ENCODE measurements around the gene PCDH9.

The PCDH9 gene

DNA sequence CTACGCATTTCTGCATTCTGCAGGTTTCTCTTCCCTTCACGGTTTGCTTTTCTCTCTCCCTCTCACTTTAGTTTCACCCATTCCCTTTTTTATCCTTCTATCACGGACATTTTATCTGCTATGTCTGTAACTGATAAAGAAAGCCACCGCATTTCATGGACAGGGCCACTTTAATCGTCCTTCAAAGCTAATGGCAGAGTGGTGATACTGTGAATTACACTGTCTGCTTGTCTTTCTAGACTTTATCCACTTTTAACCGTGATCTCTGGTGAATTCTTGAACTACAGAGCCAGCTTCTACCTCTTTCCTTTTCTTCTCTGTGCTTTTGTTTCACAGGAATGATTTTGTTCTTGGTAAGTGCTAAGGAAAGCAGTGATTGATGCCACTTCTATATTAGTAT, 760.4 kb downstream of the PCDH9 start:
- no peak overlapping the region for H3K27ac Mint-ChIP-seq

DNA sequence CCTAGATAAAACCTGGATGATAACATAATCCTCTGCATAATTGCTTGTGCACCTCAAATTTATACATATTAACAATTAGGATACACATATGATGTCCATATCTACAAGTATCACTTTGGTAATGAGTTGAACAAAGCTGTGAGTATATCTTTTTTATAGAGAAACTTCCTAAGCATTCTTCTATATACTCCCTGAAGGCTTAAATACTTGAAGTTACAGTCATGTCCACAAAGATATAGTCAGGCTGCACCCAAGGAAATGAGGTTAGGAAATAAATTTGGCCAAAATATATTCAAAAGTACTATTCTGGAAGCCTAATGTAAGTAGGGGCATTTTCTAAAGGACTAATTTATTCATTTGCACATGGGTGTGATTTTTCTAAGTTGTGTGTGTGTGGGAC, 761.5 kb downstream of the PCDH9 start:
- DNase-seq = no peak
- ATAC-seq = no peak
- Mint-ChIP-seq H3K4me3 (no peak overlapping the region), H3K27me3 (no peaks in the 10 kb centered on the region), H3K4me1 (no peaks in the 10 kb centered on the region), H3K27ac (no peak overlapping the region), H3K9me3 (no peaks in the 10 kb centered on the region)

More for the DNA sequence above, 760.4 kb downstream of the PCDH9 start:
- ATAC-seq (no peak), DNase-seq (no peak)
- H3K9me3 Mint-ChIP-seq = no peaks in the 10 kb centered on the region
- H3K27me3 Mint-ChIP-seq = no peaks in the 10 kb centered on the region
- H3K4me3 Mint-ChIP-seq = no peak overlapping the region
- no peaks in the 10 kb centered on the region for H3K4me1 Mint-ChIP-seq

DNA sequence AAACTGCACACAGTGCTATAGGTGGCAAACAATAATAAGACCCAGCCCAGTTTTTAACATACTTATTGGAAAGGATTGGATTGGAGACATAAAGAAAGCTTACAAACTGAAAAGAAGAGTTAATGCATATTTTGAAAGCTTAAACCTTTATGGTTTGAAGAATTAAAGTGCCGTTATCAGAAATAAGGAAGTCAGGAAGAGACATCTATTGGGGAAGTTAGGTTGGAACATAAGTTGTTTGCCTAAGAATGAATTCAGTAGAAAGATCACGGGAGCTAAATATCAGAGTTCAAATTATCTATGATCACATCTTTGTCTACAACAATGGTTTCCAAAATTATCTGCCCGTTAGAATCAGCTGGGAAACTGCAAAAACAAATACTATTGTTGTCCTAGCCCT, 767.9 kb downstream of the PCDH9 start:
- no peak for DNase-seq
- H3K9me3 Mint-ChIP-seq = no peaks in the 10 kb centered on the region
- H3K4me1 Mint-ChIP-seq = no peaks in the 10 kb centered on the region
- no peak overlapping the region for H3K27ac Mint-ChIP-seq
- no peak for ATAC-seq
- H3K27me3 Mint-ChIP-seq = no peaks in the 10 kb centered on the region
- no peak overlapping the region for H3K4me3 Mint-ChIP-seq

DNA sequence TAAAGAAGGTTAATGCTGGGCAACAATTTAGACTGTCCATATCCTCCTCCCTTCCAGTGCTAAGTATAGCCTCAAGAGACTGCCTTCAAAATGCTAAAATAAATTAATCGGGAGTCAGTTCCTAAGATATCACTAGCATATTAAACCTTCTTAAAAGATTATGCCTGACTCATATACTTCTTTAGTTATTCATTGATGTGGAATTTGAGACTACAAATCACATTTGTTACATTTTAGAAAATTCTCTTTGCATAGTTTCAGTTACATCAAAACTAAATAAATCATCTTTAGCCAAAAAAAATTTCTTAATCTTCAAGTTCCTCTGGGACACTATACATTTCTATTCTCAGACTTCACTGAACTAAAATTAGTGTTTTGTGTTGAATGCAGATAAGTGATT, 769.1 kb downstream of the PCDH9 start:
- Mint-ChIP-seq H3K4me1 (no peaks in the 10 kb centered on the region), H3K27ac (no peak overlapping the region), H3K27me3 (no peaks in the 10 kb centered on the region), H3K9me3 (no peaks in the 10 kb centered on the region), H3K4me3 (no peak overlapping the region)
- DNase-seq = no peak
- ATAC-seq = no peak

DNA sequence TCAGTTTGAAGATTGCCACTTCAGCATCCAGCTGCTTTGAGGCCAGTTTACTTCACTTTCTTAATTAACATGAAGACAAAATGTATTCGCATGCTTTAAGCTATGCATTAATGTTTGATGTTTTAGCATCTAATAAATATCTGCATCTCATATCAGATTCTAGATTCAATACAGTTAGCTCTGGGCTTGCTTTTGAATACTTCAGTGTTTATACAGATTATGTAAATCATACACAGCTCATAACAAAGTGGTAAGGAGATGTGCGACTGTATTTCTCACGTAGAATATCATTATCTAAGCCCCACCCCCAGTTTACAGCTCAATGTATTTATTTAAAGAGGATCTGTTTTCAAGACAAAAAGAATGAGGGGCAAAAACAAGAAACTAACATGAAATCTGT, 770.5 kb downstream of the PCDH9 start:
- Mint-ChIP-seq H3K27ac (no peak overlapping the region), H3K27me3 (no peaks in the 10 kb centered on the region), H3K4me1 (no peaks in the 10 kb centered on the region), H3K4me3 (no peak overlapping the region), H3K9me3 (no peaks in the 10 kb centered on the region)
- no peak for DNase-seq
- ATAC-seq = no peak

DNA sequence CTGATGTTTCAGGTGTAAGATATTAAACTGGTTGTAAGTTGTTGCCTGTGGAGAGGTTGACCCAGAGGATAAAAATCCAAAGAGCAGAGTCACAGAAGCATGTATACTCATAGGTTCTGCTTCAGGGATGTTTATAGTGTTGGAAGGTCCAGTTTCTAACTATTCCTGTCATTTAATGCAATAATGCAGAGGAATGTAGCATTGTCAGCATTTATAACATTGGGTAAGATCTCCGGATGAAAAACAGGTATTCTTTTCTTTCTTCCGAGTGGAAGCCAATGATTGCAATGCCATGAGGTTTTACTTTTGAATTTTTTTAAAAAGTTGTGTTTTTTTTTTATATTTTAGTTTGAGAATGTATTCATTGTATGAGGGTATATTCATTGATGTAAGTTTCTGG, 771.0 kb downstream of the PCDH9 start:
- Mint-ChIP-seq H3K4me1 (no peaks in the 10 kb centered on the region), H3K27ac (no peak overlapping the region), H3K27me3 (no peaks in the 10 kb centered on the region), H3K4me3 (no peak overlapping the region), H3K9me3 (no peaks in the 10 kb centered on the region)
- no peak for ATAC-seq
- no peak for DNase-seq

DNA sequence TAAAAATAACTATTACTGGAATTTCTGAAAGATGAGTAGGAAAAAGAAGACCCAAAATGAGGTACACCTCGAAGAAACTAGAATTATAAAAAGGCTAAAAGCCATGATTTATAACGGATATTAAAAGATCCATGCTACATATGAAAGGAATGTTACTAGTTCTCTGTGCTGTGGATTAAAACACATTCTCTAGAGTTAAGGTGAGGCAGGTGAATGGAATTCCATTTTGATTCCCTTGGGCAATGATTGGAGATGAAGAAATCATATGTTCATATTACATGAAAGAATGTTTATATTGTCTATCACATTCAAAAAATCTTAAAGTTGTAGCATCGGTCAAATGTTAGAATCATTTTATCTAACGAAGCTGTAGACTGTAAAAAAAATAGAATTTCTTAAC, 783.7 kb downstream of the PCDH9 start:
- Mint-ChIP-seq H3K27me3 (no peaks in the 10 kb centered on the region), H3K4me3 (no peak overlapping the region), H3K27ac (no peak overlapping the region), H3K9me3 (no peaks in the 10 kb centered on the region), H3K4me1 (no peaks in the 10 kb centered on the region)
- DNase-seq (no peak), ATAC-seq (no peak)

DNA sequence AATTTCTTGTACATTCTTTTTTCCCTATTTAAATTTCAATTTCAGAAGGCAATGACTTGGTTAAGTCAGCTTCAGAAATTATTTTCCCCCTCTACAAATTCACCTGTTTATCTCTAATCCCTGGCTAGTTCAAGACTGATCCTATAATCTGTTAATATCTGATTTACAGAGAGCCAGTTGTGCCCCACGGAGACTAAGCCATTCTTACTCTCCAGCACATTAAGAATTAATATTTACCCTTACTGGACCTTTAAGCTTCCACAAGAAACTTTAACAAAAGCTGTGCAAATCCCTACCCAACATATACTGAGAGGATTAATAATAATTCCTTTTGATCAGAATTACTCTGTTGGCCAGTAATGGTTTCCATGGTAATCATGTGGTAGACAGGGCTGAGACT, 786.2 kb downstream of the PCDH9 start:
- Mint-ChIP-seq H3K27me3 (no peaks in the 10 kb centered on the region), H3K4me3 (no peak overlapping the region), H3K9me3 (no peaks in the 10 kb centered on the region)

DNA sequence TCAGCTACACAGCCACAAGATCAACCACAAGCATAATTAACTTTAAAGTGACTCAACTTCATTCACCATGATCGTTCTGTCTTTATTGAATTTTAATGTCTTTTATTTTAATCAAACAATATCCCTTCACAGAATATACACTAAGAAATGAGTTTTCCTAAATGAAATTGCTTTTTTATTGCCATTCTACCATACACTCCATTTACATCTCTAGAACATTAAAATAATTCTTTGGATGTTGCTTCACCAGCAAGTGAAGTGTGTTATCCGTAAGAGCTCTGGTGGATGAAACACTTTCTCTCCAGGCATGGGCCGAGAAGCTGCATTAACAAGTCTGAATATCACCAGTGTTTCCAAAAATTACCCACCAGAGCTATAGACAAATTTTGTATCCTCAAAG, 789.2 kb downstream of the PCDH9 start:
- H3K9me3 Mint-ChIP-seq = no peaks in the 10 kb centered on the region
- DNase-seq (no peak), ATAC-seq (no peak)
- H3K27ac Mint-ChIP-seq = no peak overlapping the region
- no peak overlapping the region for H3K4me3 Mint-ChIP-seq
- no peaks in the 10 kb centered on the region for H3K4me1 Mint-ChIP-seq
- no peaks in the 10 kb centered on the region for H3K27me3 Mint-ChIP-seq

More for the DNA sequence above, 786.2 kb downstream of the PCDH9 start:
- no peaks in the 10 kb centered on the region for H3K4me1 Mint-ChIP-seq
- ATAC-seq (no peak), DNase-seq (no peak)
- no peak overlapping the region for H3K27ac Mint-ChIP-seq

DNA sequence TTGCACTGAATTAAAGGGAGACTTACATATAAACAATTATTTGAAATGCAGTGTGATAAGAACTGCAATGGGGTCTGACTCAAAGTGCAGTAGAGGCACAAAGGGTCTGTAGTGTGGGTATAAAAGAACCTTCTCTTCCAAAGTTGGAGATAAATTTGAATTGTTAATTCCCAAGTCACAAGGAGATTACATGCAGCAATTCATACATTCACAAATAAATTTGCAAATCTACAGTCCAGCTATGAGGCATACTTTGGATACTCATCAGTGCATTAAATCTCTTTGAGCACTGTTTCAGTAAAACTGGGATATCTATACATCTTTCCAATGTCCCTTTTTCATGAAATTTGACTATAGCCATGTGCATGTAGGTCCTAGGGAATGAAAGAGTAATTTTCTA, 799.4 kb downstream of the PCDH9 start:
- DNase-seq (no peak), ATAC-seq (no peak)
- no peak overlapping the region for H3K27ac Mint-ChIP-seq
- H3K4me1 Mint-ChIP-seq = no peaks in the 10 kb centered on the region
- H3K9me3 Mint-ChIP-seq = no peaks in the 10 kb centered on the region
- no peaks in the 10 kb centered on the region for H3K27me3 Mint-ChIP-seq
- H3K4me3 Mint-ChIP-seq = no peak overlapping the region

DNA sequence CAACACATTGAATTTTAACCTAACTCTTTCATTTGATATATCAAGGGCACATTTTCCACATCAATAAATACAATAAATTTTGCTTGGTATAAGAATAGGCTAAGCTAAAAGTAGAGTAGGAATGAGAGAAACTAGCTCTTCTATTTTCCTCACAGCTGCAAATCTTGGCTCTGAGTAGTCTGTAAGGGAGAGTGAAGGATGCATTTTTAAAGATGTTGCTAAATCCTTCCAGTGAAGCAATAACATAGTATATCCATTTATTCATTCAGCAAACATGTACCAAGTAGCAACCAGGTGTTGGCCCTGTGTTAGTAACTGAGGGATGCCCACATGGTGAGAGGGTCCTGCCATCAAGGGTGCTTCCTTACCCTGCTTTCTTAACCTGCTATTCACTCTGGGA, 799.9 kb downstream of the PCDH9 start:
- Mint-ChIP-seq H3K4me3 (no peak overlapping the region), H3K4me1 (no peaks in the 10 kb centered on the region), H3K9me3 (no peaks in the 10 kb centered on the region), H3K27ac (no peak overlapping the region), H3K27me3 (no peaks in the 10 kb centered on the region)
- ATAC-seq = no peak
- no peak for DNase-seq

DNA sequence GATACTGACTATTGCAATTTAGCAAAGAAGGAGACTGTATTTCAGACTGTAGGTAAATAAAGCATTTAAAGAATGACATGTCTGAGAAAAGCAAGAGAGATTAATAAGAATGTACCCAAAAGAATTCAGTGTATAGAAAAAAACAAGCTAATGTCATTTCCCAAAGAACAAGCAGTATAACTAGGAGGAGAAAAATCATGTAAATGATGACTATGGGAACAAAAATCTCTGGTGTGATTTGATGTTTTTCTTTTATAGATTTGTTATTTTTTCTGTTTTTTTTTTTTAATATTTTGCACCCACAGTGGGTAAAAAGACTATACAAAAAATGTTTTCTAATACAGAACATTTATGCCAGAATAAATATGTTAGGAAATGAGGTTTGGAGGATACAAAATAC, 801.0 kb downstream of the PCDH9 start:
- H3K4me3 Mint-ChIP-seq = no peak overlapping the region
- ATAC-seq = no peak
- no peak for DNase-seq
- no peaks in the 10 kb centered on the region for H3K9me3 Mint-ChIP-seq
- no peaks in the 10 kb centered on the region for H3K27me3 Mint-ChIP-seq
- H3K27ac Mint-ChIP-seq = no peak overlapping the region
- no peaks in the 10 kb centered on the region for H3K4me1 Mint-ChIP-seq

DNA sequence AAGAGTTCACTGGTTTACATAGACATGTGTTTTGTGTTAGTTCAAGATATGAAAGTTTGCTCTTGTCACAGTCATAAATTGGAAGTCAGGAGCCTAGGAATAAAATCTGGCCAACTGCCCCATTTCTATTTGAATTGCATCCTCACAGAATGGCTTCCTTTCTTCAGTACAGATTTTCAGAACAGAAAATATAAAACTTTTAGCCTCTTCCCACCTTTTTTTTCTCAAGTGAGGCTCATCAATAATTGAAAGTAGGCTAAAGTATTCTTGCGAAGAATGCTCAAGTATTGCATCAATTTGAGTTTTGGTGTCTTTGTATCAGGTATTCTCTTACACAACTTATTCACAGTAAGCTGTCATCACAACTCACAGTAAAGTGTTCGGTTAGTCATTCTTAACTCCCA, 802.7 kb downstream of the PCDH9 start:
- ATAC-seq = no peak
- no peaks in the 10 kb centered on the region for H3K4me1 Mint-ChIP-seq
- H3K4me3 Mint-ChIP-seq = no peak overlapping the region

DNA sequence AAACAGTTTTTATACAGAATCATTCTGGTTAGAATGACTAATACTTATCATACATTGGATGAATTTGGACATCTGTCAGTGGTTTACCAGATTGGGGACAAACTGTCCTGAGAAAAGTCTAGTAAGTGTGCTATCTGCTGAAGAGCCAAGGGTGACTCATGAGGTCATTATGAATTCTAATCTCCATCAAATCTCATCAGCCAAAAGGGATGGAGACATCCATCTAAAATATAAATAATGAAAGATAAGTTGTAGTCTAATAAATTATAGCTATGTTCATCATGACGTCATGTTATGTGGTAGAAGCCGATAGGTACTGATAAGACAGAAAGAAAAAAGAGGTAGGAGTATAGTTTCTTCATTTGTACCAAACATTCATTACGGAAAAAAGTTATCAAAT, 804.4 kb downstream of the PCDH9 start:
- no peaks in the 10 kb centered on the region for H3K27me3 Mint-ChIP-seq
- no peaks in the 10 kb centered on the region for H3K4me1 Mint-ChIP-seq
- no peak overlapping the region for H3K27ac Mint-ChIP-seq
- DNase-seq (no peak), ATAC-seq (no peak)
- no peak overlapping the region for H3K4me3 Mint-ChIP-seq
- peaks cover 6 to 12% of the 10 kb centered on the region in 2 donors for H3K9me3 Mint-ChIP-seq

More for the DNA sequence above, 802.7 kb downstream of the PCDH9 start:
- no peaks in the 10 kb centered on the region for H3K27me3 Mint-ChIP-seq
- DNase-seq = no peak
- H3K27ac Mint-ChIP-seq = no peak overlapping the region
- peaks cover 4 to 9% of the 10 kb centered on the region in 2 donors for H3K9me3 Mint-ChIP-seq

DNA sequence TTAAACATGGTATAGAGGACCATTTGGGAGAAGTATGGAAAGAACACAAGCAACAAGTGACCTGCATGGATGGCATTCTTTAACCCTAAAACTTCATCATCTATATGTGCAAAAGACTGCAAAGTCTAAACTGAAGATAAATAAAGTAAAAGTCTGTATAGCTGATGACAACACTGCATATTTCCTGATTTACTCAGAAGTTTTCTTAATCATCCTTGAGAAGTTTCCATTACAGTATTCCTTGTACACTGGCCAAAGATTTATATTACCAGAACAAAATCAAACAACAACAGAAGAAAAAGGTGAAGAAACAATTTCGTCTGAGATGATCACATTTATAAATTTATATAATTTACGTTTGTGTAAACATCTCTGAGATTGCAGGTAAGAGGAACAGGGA, 805.7 kb downstream of the PCDH9 start:
- Mint-ChIP-seq H3K27me3 (no peaks in the 10 kb centered on the region), H3K9me3 (peaks cover 6 to 12% of the 10 kb centered on the region in 2 donors), H3K27ac (no peak overlapping the region), H3K4me1 (no peaks in the 10 kb centered on the region), H3K4me3 (no peak overlapping the region)
- ATAC-seq = no peak
- no peak for DNase-seq

DNA sequence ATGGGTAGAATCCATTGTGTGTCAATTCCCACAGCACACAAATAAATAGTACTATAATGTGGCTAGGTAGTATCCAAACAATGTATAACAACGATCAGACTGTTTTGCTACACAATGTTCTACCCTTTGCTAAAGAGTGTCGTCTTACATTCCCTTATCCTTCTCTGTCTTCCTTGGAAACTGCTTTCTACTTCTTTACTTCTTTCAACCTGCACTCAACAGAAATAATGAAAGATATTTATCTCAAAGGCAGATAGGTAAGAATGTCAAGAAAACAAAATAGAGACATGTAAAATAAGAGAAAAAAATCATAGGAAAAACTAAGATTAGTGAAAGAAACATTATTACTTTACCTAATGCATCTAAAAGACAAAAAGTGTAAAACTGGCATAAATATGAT, 814.7 kb downstream of the PCDH9 start:
- Mint-ChIP-seq H3K4me1 (no peaks in the 10 kb centered on the region), H3K4me3 (no peak overlapping the region), H3K27me3 (no peaks in the 10 kb centered on the region), H3K9me3 (peaks cover 12 to 16% of the 10 kb centered on the region in 2 donors), H3K27ac (no peak overlapping the region)
- ATAC-seq (no peak), DNase-seq (no peak)

DNA sequence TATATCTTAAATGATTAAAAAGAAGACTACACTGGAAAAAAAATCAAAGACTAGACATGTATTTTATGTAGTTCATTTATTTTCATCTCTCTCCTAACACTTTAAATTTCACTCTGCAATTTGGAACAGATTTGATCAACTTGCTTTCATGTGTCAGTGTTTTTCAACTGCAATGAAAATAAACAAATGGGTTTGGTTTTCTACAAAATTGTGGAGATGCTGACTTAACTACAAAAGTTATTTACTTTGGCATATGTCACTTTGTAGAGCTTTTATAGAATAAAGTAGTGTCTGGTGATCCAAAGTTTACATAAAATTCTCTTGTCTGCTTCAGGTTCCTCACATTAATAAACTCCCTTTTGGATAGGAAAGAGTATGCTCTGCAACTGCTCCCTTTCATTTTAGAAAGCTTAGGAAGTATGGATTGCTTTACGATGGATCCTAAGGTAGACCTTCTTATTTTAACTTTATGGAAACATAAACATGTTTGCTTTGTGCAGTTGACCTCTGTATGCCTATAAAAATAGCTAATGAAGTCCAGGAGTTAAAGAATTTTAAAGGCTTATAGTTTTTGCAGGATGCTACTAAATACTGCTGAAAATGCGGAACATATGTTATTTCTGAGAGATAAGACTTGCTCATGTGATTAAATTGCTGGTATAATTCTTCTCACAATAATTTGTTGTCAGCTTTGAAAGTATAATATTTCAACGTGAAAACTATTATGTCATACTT, 815.9 kb downstream of the PCDH9 start:
- no peaks in the 10 kb centered on the region for H3K27me3 Mint-ChIP-seq
- ATAC-seq = no peak
- H3K4me1 Mint-ChIP-seq = no peaks in the 10 kb centered on the region
- H3K4me3 Mint-ChIP-seq = no peak overlapping the region
- H3K9me3 Mint-ChIP-seq = peaks cover 12 to 16% of the 10 kb centered on the region in 2 donors
- H3K27ac Mint-ChIP-seq = no peak overlapping the region
- DNase-seq = no peak
